NAMALWA (cell line): ENCODE data around the gene PRKCH.

ENCODE experiments used
- DNase-seq: peaks from one replicate; pipeline ENCODE4 v3.0.0-alpha.2; 2015; ENCODE audit warnings: low spot score

PRKCH gene

GRCh38 chr14:61553730-61554641 lies 232.6 kb downstream of the PRKCH start:
- DNase-seq = no peak

GRCh38 chr14:61555056-61555838 lies 233.9 kb downstream of the PRKCH start:
- DNase-seq = no peak

- no peak for DNase-seq
Measured at GRCh38 chr14:61556455-61556854, 235.1 kb downstream of the PRKCH start.

- DNase-seq = no peak
Measured at GRCh38 chr14:61557262-61557661, 235.9 kb downstream of the PRKCH start.

GRCh38 chr14:61557854-61558253 lies 236.5 kb downstream of the PRKCH start:
- no peak for DNase-seq

- no peak for DNase-seq
Measured at GRCh38 chr14:61558271-61558670, 236.9 kb downstream of the PRKCH start.

GRCh38 chr14:61559641-61560201 lies 238.3 kb downstream of the PRKCH start:
- DNase-seq = no peak

GRCh38 chr14:61560323-61560722 lies 238.9 kb downstream of the PRKCH start:
- DNase-seq = no peak

GRCh38 chr14:61561104-61561503 lies 239.7 kb downstream of the PRKCH start:
- DNase-seq = no peak

GRCh38 chr14:61561657-61562276 lies 240.4 kb downstream of the PRKCH start:
- DNase-seq = no peak

- DNase-seq = no peak
Measured at GRCh38 chr14:61562321-61563161, 241.2 kb downstream of the PRKCH start.

- DNase-seq = no peak
Measured at GRCh38 chr14:61563162-61563511, 241.8 kb downstream of the PRKCH start.

GRCh38 chr14:61563880-61564617 lies 242.7 kb downstream of the PRKCH start:
- no peak for DNase-seq

GRCh38 chr14:61564618-61565091 lies 243.3 kb downstream of the PRKCH start:
- no peak for DNase-seq

GRCh38 chr14:61565181-61565580 lies 243.8 kb downstream of the PRKCH start:
- DNase-seq = no peak

- no peak for DNase-seq
Measured at GRCh38 chr14:61565836-61566536, 244.6 kb downstream of the PRKCH start.

GRCh38 chr14:61566537-61567225 lies 245.3 kb downstream of the PRKCH start:
- no peak for DNase-seq

GRCh38 chr14:61567838-61568571 lies 246.6 kb downstream of the PRKCH start:
- peak; percentile 62 for DNase-seq

- DNase-seq = peak; percentile 83
Measured at GRCh38 chr14:61568572-61569011, 247.2 kb downstream of the PRKCH start.
